Liver (tissue), 9 donors: ENCODE data around the gene FOXI1. TPM values are rescaled to one million over a fixed set of nuclear protein-coding genes. Genes with fewer than 3 reads are reported as not detected.

Experiments used
- DNase-seq: peaks from one replicate; pipeline ENCODE4 v3.0.0-alpha.2; 2017; ENCODE audit warnings: low spot score
- H3K27ac ChIP-seq, 2 donors: one replicate each; pipeline ENCODE4 v1.7.0; 2013; ENCODE audit warnings: inconsistent platforms in 2 of 2, low read length in 2 of 2, control low read depth in 1 of 2, low read depth in 1 of 2, mild to moderate bottlenecking in 1 of 2
- H3K27me3 ChIP-seq, 4 donors: one replicate each; pipeline versions ENCODE4 v1.6.1 to v1.7.0; 2013; ENCODE audit warnings: low read length in 3 of 4, inconsistent platforms in 1 of 4, mild to moderate bottlenecking in 1 of 4, moderate library complexity in 1 of 4; ENCODE audit not compliant: control insufficient read depth in 4 of 4, insufficient read depth in 4 of 4
- H3K36me3 ChIP-seq, 4 donors: one replicate each; pipeline versions ENCODE4 v1.6.1 to v1.7.0; 2013; ENCODE audit warnings: low read length in 3 of 4, mild to moderate bottlenecking in 3 of 4, low read depth in 1 of 4, moderate library complexity in 1 of 4; ENCODE audit not compliant: control insufficient read depth in 4 of 4, insufficient read depth in 3 of 4
- H3K4me1 ChIP-seq, 4 donors: one replicate each; pipeline versions ENCODE4 v1.6.1 to v1.7.0; 2013; ENCODE audit warnings: low read length in 3 of 4, mild to moderate bottlenecking in 3 of 4, moderate library complexity in 1 of 4; ENCODE audit not compliant: control insufficient read depth in 4 of 4, insufficient read depth in 4 of 4
- H3K4me3 ChIP-seq, 3 donors: one replicate each; pipeline versions ENCODE4 v1.6.1 to v1.7.0; 2013; ENCODE audit warnings: low read length in 3 of 3, control low read depth in 1 of 3, low read depth in 1 of 3, mild to moderate bottlenecking in 1 of 3
- H3K9ac ChIP-seq, 2 donors: one replicate each; pipeline ENCODE4 v1.7.0; 2013; ENCODE audit warnings: low read length in 2 of 2, mild to moderate bottlenecking in 2 of 2, moderate library complexity in 2 of 2, control low read depth in 1 of 2, low read depth in 1 of 2
- H3K9me3 ChIP-seq, 4 donors: one replicate each; pipeline versions ENCODE4 v1.6.1 to v1.7.0; 2013; ENCODE audit warnings: low read length in 3 of 4; ENCODE audit not compliant: control insufficient read depth in 4 of 4
- EGR1 ChIP-seq, 2 donors: IDR thresholded peaks; 2 replicates each; pipeline ENCODE4 v1.6.1; 2016 to 2018; ENCODE audit warnings: antibody characterized with exemption in 2 of 2, low read depth in 2 of 2
- FOXA1 ChIP-seq: IDR thresholded peaks from 2 replicates; pipeline ENCODE4 v1.6.1; 2016; ENCODE audit warnings: antibody characterized with exemption
- FOXA2 ChIP-seq: IDR thresholded peaks from 2 replicates; pipeline ENCODE4 v1.6.1; 2016; ENCODE audit warnings: antibody characterized with exemption
- GABPA ChIP-seq, 2 donors: IDR thresholded peaks in 1 of 2; conservative IDR thresholded peaks in 1 of 2; 2 replicates each; pipeline ENCODE4 v1.6.1; 2016; ENCODE audit warnings: antibody characterized with exemption in 2 of 2, mild to moderate bottlenecking in 1 of 2, moderate library complexity in 1 of 2
- HNF4A ChIP-seq, 2 donors: conservative IDR thresholded peaks; 2 replicates each; pipeline ENCODE4 v1.6.1; 2016; ENCODE audit warnings: antibody characterized with exemption in 2 of 2, mild to moderate bottlenecking in 2 of 2
- HNF4G ChIP-seq: IDR thresholded peaks from 2 replicates; pipeline ENCODE4 v1.6.1; 2016; ENCODE audit warnings: antibody characterized with exemption
- JUND ChIP-seq, 2 donors: IDR thresholded peaks; 2 replicates each; pipeline ENCODE4 v1.6.1; 2016; ENCODE audit warnings: antibody characterized with exemption in 2 of 2
- NR2F2 ChIP-seq: IDR thresholded peaks from 2 replicates; pipeline ENCODE4 v1.6.1; 2016; ENCODE audit warnings: antibody characterized with exemption
- RAD21 ChIP-seq, 2 donors: IDR thresholded peaks; 2 replicates each; pipeline ENCODE4 v1.6.1; 2016; ENCODE audit warnings: antibody characterized with exemption in 2 of 2, mild to moderate bottlenecking in 2 of 2
- REST ChIP-seq: IDR thresholded peaks from 2 replicates; pipeline ENCODE4 v1.6.1; 2016; ENCODE audit warnings: antibody characterized with exemption, mild to moderate bottlenecking
- RXRA ChIP-seq, 2 donors: IDR thresholded peaks; 2 replicates each; pipeline ENCODE4 v1.6.1; 2017 to 2018; ENCODE audit warnings: antibody characterized with exemption in 2 of 2, mild to moderate bottlenecking in 1 of 2
- SP1 ChIP-seq: IDR thresholded peaks from 2 replicates; pipeline ENCODE4 v1.6.1; 2018; ENCODE audit warnings: antibody characterized with exemption, mild to moderate bottlenecking
- TAF1 ChIP-seq: conservative IDR thresholded peaks from 2 replicates; pipeline ENCODE4 v1.6.1; 2016; ENCODE audit warnings: antibody characterized with exemption, mild to moderate bottlenecking
- YY1 ChIP-seq: IDR thresholded peaks from 2 replicates; pipeline ENCODE4 v1.6.1; 2016; ENCODE audit warnings: antibody characterized with exemption, mild to moderate bottlenecking
- WGBS: extraction: QIAGEN DNeasy Blood & Tissue Kit; methylation state at CpG from one replicate; pipeline ENCODE4 v1.1.7; 2013; 5-methylcytosine and 5-hydroxymethylcytosine counted together
- polyA plus RNA-seq, 2 donors: library from polyadenylated mRNA; stranded (reverse) in 1 of 2; unstranded in 1 of 2; fragments of 200-250 nt in 1 of 2; fragments of >200 nt in 1 of 2; fragmentation: Nextera tagmentation in 1 of 2; extraction: Ambion mirVana in 1 of 2; gene quantifications; one replicate each; pipeline versions ENCODE4 v1.2.1 to v1.2.3, GENCODE V29; 2013 to 2015
- total RNA-seq, 2 donors: library from RNA; depleted of rRNA; stranded (reverse); fragments of >200 nt; gene quantifications; one replicate each; pipeline ENCODE4 v1.2.3, GENCODE V29; 2014
- TF ChIP-seq, protein P1 (sequence below): fragments of 150-350 bp; IDR thresholded peaks from 2 replicates; pipeline ENCODE4 v1.5.1; 2017; ENCODE audit warnings: improper control_type of control experiment, low read depth, low read length; ENCODE audit not compliant: missing input control
- TF ChIP-seq, protein P2 (sequence below): IDR thresholded peaks from 2 replicates; pipeline ENCODE4 v1.6.1; 2016; ENCODE audit warnings: antibody characterized with exemption
- TF ChIP-seq, protein P3 (sequence below): IDR thresholded peaks from 2 replicates; pipeline ENCODE4 v1.6.1; 2016; ENCODE audit warnings: antibody characterized with exemption
- TF ChIP-seq, protein P4 (sequence below): IDR thresholded peaks from 2 replicates; pipeline ENCODE4 v1.6.1; 2016; ENCODE audit warnings: antibody characterized with exemption
- donor health status: healthy.
- donor health status: healthy.
- donor health status: healthy.
- donor health status: healthy.
- donor health status: healthy.

Gene FOXI1
- total and polyA plus RNA-seq, 4 donors = not detected

DNA sequence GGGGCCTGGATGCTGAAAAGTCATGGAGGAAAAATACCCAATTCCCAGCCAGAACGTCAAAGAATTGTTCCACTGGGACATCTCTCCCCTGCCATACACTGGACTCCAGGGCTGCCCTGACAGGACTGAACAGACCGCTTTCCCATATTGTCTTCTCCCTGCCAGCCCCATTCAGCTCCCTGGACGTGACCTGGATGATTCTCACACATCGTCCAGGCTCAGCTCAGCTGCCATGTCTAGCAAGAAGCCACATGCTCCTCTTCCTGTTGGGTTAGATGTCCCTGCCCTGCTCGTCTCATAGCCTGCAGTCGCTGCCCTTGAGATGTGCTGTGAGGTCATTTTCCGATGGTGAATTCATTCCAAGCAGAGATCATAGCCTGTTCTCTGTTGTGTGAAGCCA lies 37.4 kb downstream of the FOXI1 start:
- H3K27me3 ChIP-seq = no peaks in the 10 kb centered on the region
- TF ChIP-seq HNF4G = no peak
- TF ChIP-seq REST = no peak
- TF ChIP-seq TAF1 = no peak
- TF ChIP-seq JUND (IDR thresholded peaks at IDR 0.05) = no peak
- TF ChIP-seq, protein P1, sequence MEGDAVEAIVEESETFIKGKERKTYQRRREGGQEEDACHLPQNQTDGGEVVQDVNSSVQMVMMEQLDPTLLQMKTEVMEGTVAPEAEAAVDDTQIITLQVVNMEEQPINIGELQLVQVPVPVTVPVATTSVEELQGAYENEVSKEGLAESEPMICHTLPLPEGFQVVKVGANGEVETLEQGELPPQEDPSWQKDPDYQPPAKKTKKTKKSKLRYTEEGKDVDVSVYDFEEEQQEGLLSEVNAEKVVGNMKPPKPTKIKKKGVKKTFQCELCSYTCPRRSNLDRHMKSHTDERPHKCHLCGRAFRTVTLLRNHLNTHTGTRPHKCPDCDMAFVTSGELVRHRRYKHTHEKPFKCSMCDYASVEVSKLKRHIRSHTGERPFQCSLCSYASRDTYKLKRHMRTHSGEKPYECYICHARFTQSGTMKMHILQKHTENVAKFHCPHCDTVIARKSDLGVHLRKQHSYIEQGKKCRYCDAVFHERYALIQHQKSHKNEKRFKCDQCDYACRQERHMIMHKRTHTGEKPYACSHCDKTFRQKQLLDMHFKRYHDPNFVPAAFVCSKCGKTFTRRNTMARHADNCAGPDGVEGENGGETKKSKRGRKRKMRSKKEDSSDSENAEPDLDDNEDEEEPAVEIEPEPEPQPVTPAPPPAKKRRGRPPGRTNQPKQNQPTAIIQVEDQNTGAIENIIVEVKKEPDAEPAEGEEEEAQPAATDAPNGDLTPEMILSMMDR = no peak
- TF ChIP-seq, protein P2, sequence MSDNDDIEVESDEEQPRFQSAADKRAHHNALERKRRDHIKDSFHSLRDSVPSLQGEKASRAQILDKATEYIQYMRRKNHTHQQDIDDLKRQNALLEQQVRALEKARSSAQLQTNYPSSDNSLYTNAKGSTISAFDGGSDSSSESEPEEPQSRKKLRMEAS = no peak
- no peak for TF ChIP-seq FOXA1
- TF ChIP-seq, protein P3, sequence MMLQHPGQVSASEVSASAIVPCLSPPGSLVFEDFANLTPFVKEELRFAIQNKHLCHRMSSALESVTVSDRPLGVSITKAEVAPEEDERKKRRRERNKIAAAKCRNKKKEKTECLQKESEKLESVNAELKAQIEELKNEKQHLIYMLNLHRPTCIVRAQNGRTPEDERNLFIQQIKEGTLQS = no peak
- no peak for TF ChIP-seq EGR1 (IDR thresholded peaks at IDR 0.05; ENCODE audit: low read depth in 2 of 2)
- TF ChIP-seq HNF4A (conservative IDR thresholded peaks at IDR 0.05) = no peak
- no peak for TF ChIP-seq GABPA (IDR thresholded peaks at IDR 0.05 in 1 of 2, conservative IDR thresholded peaks at IDR 0.05 in 1 of 2)
- TF ChIP-seq RAD21 (IDR thresholded peaks at IDR 0.05) = no peak
- TF ChIP-seq NR2F2 = no peak
- TF ChIP-seq FOXA2 = no peak
- no peak for TF ChIP-seq YY1
- TF ChIP-seq RXRA (IDR thresholded peaks at IDR 0.05) = no peak
- no peaks in the 10 kb centered on the region for H3K4me1 ChIP-seq
- H3K9ac ChIP-seq = no peak overlapping the region
- 78% methylated on average over 7 of the region's 7 CpGs for WGBS
- no peaks in the 10 kb centered on the region for H3K36me3 ChIP-seq
- no peak overlapping the region for H3K4me3 ChIP-seq
- no peak overlapping the region for H3K27ac ChIP-seq
- no peak for DNase-seq
- H3K9me3 ChIP-seq = no peaks in the 10 kb centered on the region

- no peaks in the 10 kb centered on the region for H3K4me1 ChIP-seq
- H3K36me3 ChIP-seq = no peaks in the 10 kb centered on the region
- no peak overlapping the region for H3K4me3 ChIP-seq
- TF ChIP-seq, protein P3 = no peak
- no peak for TF ChIP-seq RAD21 (IDR thresholded peaks at IDR 0.05)
- TF ChIP-seq, protein P4, sequence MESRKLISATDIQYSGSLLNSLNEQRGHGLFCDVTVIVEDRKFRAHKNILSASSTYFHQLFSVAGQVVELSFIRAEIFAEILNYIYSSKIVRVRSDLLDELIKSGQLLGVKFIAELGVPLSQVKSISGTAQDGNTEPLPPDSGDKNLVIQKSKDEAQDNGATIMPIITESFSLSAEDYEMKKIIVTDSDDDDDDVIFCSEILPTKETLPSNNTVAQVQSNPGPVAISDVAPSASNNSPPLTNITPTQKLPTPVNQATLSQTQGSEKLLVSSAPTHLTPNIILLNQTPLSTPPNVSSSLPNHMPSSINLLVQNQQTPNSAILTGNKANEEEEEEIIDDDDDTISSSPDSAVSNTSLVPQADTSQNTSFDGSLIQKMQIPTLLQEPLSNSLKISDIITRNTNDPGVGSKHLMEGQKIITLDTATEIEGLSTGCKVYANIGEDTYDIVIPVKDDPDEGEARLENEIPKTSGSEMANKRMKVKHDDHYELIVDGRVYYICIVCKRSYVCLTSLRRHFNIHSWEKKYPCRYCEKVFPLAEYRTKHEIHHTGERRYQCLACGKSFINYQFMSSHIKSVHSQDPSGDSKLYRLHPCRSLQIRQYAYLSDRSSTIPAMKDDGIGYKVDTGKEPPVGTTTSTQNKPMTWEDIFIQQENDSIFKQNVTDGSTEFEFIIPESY = no peak
- no peak for TF ChIP-seq HNF4G
- TF ChIP-seq, protein P2 = no peak
- TF ChIP-seq TAF1 = no peak
- TF ChIP-seq JUND (IDR thresholded peaks at IDR 0.05) = no peak
- TF ChIP-seq SP1 = no peak
- TF ChIP-seq NR2F2 = no peak
- no peak for TF ChIP-seq REST
- H3K27ac ChIP-seq = no peak overlapping the region
- H3K9ac ChIP-seq = no peak overlapping the region
- no peaks in the 10 kb centered on the region for H3K9me3 ChIP-seq
- no peaks in the 10 kb centered on the region for H3K27me3 ChIP-seq
- 88% methylated on average over 2 of the region's 2 CpGs for WGBS
- DNase-seq = no peak
These were observed 38.0 kb downstream of the FOXI1 start for GRCh38 chr5:170143710-170144109.
